Brain microvascular endothelial cell (primary cell): Measurements from ENCODE around the gene EXOSC6.
"Not testable (repeated sequence)": the region's sequence is repeated elsewhere in the genome, so short reads cannot be mapped to it uniquely, and the experiment has no call there.

ENCODE experiments used
- DNase-seq: peaks from one replicate; pipeline ENCODE4 v3.0.0-alpha.2; 2020
- H3K27ac ChIP-seq: fragments of 250-450 bp; sonication (Bioruptor Pico); 2 replicates; pipeline ENCODE4 v1.5.1; 2020; ENCODE audit warnings: mild to moderate bottlenecking, moderate library complexity
- H3K27me3 ChIP-seq: fragments of 250-450 bp; sonication (Bioruptor Pico); replicated peaks from 2 replicates; pipeline ENCODE4 v1.5.1; 2020; ENCODE audit warnings: mild to moderate bottlenecking
- H3K36me3 ChIP-seq: fragments of 250-450 bp; sonication (Bioruptor Pico); replicated peaks from 2 replicates; pipeline ENCODE4 v1.5.1; 2020; ENCODE audit warnings: mild to moderate bottlenecking
- H3K4me3 ChIP-seq: 2 replicates; pipeline ENCODE4 v1.5.1; 2011; ENCODE audit warnings: low read depth, mild to moderate bottlenecking, control low read depth, low read length, moderate library complexity
- in situ Hi-C: cut with HindIII; loops from 2 replicates; pipeline ENCODE4 v1.10.0; 2017; ENCODE audit warnings: low sequenced_read_pairs, low pct_ligation_motif_present

EXOSC6 gene

GRCh38 chr16:70204010-70204409 lies 47.7 kb downstream of the EXOSC6 start:
- H3K36me3 ChIP-seq, H3K27me3 ChIP-seq, H3K4me3 ChIP-seq, in situ Hi-C loops, H3K27ac ChIP-seq, DNase-seq: not testable (repeated sequence)

- H3K27ac ChIP-seq, H3K36me3 ChIP-seq, H3K4me3 ChIP-seq, in situ Hi-C loops, H3K27me3 ChIP-seq, DNase-seq: not testable (repeated sequence)
Measured at GRCh38 chr16:70203508-70203907, 48.2 kb downstream of the EXOSC6 start.

GRCh38 chr16:70200063-70200462 lies 51.7 kb downstream of the EXOSC6 start:
- H3K4me3 ChIP-seq, H3K27me3 ChIP-seq, H3K36me3 ChIP-seq, in situ Hi-C loops, DNase-seq, H3K27ac ChIP-seq: not testable (repeated sequence)

- in situ Hi-C loops, DNase-seq, H3K27ac ChIP-seq, H3K27me3 ChIP-seq, H3K4me3 ChIP-seq, H3K36me3 ChIP-seq: not testable (repeated sequence)
Measured at GRCh38 chr16:70199170-70199569, 52.6 kb downstream of the EXOSC6 start.

GRCh38 chr16:70198666-70199065 lies 53.1 kb downstream of the EXOSC6 start:
- H3K27me3 ChIP-seq, H3K36me3 ChIP-seq, in situ Hi-C loops, H3K4me3 ChIP-seq, DNase-seq, H3K27ac ChIP-seq: not testable (repeated sequence)

- H3K27me3 ChIP-seq, result not testable (repeated sequence)
Measured at GRCh38 chr16:70198230-70198629, 53.5 kb downstream of the EXOSC6 start.

GRCh38 chr16:70197611-70198010 lies 54.1 kb downstream of the EXOSC6 start:
- H3K27ac ChIP-seq, in situ Hi-C loops, H3K27me3 ChIP-seq, H3K4me3 ChIP-seq, H3K36me3 ChIP-seq, DNase-seq: not testable (repeated sequence)

More at GRCh38 chr16:70198230-70198629, 53.5 kb downstream of the EXOSC6 start:
- in situ Hi-C loops, H3K4me3 ChIP-seq, H3K36me3 ChIP-seq, H3K27ac ChIP-seq, DNase-seq: not testable (repeated sequence)
